Psoas muscle (tissue), 8 donors: Measurements from ENCODE around the gene CDH1. TPM values are rescaled to one million over a fixed set of nuclear protein-coding genes. Genes with fewer than 3 reads are reported as not detected.
A peak's percentile ranks its signal among the peaks of the same experiment; 100 is the strongest.
"Not testable (repeated sequence)": the region's sequence is repeated elsewhere in the genome, so short reads cannot be mapped to it uniquely, and the experiment has no call there.

Experiments
- ATAC-seq, 4 donors: fragments of 200-7000 bp; cut with Tn5 transposase; one replicate each; pipeline ENCODE4 v1.9.1; 2020; ENCODE audit warnings: moderate library complexity in 3 of 4, mild to moderate bottlenecking in 2 of 4
- DNase-seq, 2 donors: peaks; one replicate each; pipeline ENCODE4 v3.0.0-alpha.2; 2020
- H3K27ac ChIP-seq: fragments of 200-600 bp; one replicate; pipeline ENCODE4 v1.8.0; 2022
- H3K27me3 ChIP-seq, 3 donors: fragments of 200-600 bp in 1 of 3; one replicate each; pipeline versions ENCODE4 v1.6.1 to v1.8.0; 2013 to 2022; ENCODE audit warnings: low read length in 2 of 3, mild to moderate bottlenecking in 2 of 3, moderate library complexity in 1 of 3; ENCODE audit not compliant: insufficient read depth in 3 of 3
- H3K36me3 ChIP-seq, 2 donors: fragments of 200-600 bp in 1 of 2; one replicate each; pipeline versions ENCODE4 v1.6.1 to v1.8.0; 2013 to 2022; ENCODE audit warnings: low read depth in 1 of 2, mild to moderate bottlenecking in 1 of 2, moderate library complexity in 1 of 2; ENCODE audit not compliant: insufficient read depth in 1 of 2
- H3K4me1 ChIP-seq: fragments of 200-600 bp; one replicate; pipeline ENCODE4 v1.8.0; 2022
- H3K4me3 ChIP-seq: fragments of 200-600 bp; one replicate; pipeline ENCODE4 v1.8.0; 2022; ENCODE audit warnings: mild to moderate bottlenecking
- H3K9me3 ChIP-seq: fragments of 200-600 bp; one replicate; pipeline ENCODE4 v1.8.0; 2022
- WGBS, 3 donors: extraction: QIAGEN DNeasy Blood & Tissue Kit; methylation state at CpG; one replicate each; pipeline versions ENCODE4 v1.1.6 to v1.1.7; 2013; 5-methylcytosine and 5-hydroxymethylcytosine counted together
- intact Hi-C, 2 donors: fragments of 100-400 bp; cut with DNase I; formaldehyde crosslinking; loops; one replicate each; pipeline versions ENCODE4 v1.11.0 to v1.14.2; 2022
- polyA plus RNA-seq, 3 donors: library from polyadenylated mRNA; stranded (reverse); fragments of 200-250 nt; gene quantifications; one replicate each; pipeline ENCODE4 v1.2.3, GENCODE V29; 2013
- total RNA-seq, 4 donors: library from RNA; stranded (reverse); fragmentation: NEBNext Ultra II Directional in 2 of 4; extraction: Animal tissue kit (Norgen Biotek cat#: 25700) in 2 of 4; gene quantifications; one replicate each; pipeline versions ENCODE4 v1.2.1 to v1.2.4, GENCODE V29; 2021 to 2023
- TF ChIP-seq, protein P1 (sequence below): fragments of 200-600 bp; IDR thresholded peaks from one replicate; pipeline ENCODE4 v1.8.0; 2022; ENCODE audit warnings: antibody characterized with exemption
- donor health status: healthy with polysubstance abuse.
- donor health status: DM: no; HTN: no; CAD: no; lungs with moderate emphysema.
- donor health status: Bipolar disorder and iron deficiency.
- donor health status: healthy.
- donor health status: DM: yes; HTN: yes; CAD: no.
- donor health status: DM: no; HTN: no; CAD: no.
- donor health status: DM: no; HTN: no; CAD: no.
- donor health status: DM: yes; HTN: yes; CAD: no.

Gene CDH1
- total and polyA plus RNA-seq, 7 donors, result 0.04 to 0.63 (median 0.09) TPM; not detected in 2

DNA sequence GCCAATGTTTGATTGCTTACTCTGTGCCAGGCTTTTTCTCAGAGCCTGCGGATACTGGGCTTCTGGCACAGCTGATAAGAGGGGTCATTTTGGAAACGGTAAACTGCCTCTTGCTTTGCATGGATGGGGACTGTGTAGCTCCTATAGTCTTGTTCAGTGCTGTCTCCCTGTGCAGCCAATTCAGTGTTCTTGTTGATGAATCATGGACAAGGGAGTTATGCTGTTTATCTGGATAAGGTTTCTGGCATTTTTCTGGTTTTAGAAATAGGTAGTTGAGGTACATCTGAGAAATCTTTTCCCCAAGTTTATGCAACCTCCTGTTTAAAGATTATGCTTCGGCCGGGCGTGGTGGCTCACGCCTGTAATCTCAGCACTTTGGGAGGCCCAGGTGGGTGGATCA is 89.6 kb downstream of the CDH1 start:
- H3K36me3 ChIP-seq, result no peaks in the 10 kb centered on the region
- H3K9me3 ChIP-seq, result no peaks in the 10 kb centered on the region
- ATAC-seq (no peak), DNase-seq (no peak)
- H3K4me1 ChIP-seq, result no peaks in the 10 kb centered on the region
- no peak overlapping the region for H3K27ac ChIP-seq
- TF ChIP-seq, protein P1, sequence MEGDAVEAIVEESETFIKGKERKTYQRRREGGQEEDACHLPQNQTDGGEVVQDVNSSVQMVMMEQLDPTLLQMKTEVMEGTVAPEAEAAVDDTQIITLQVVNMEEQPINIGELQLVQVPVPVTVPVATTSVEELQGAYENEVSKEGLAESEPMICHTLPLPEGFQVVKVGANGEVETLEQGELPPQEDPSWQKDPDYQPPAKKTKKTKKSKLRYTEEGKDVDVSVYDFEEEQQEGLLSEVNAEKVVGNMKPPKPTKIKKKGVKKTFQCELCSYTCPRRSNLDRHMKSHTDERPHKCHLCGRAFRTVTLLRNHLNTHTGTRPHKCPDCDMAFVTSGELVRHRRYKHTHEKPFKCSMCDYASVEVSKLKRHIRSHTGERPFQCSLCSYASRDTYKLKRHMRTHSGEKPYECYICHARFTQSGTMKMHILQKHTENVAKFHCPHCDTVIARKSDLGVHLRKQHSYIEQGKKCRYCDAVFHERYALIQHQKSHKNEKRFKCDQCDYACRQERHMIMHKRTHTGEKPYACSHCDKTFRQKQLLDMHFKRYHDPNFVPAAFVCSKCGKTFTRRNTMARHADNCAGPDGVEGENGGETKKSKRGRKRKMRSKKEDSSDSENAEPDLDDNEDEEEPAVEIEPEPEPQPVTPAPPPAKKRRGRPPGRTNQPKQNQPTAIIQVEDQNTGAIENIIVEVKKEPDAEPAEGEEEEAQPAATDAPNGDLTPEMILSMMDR, result no peak
- WGBS, 3 donors, result 82 to 90% (median 88%) methylated on average over 6 of the region's 6 CpGs
- intact Hi-C loops, result no loop called here
- H3K27me3 ChIP-seq, result no peaks in the 10 kb centered on the region
- H3K4me3 ChIP-seq, result no peak overlapping the region

DNA sequence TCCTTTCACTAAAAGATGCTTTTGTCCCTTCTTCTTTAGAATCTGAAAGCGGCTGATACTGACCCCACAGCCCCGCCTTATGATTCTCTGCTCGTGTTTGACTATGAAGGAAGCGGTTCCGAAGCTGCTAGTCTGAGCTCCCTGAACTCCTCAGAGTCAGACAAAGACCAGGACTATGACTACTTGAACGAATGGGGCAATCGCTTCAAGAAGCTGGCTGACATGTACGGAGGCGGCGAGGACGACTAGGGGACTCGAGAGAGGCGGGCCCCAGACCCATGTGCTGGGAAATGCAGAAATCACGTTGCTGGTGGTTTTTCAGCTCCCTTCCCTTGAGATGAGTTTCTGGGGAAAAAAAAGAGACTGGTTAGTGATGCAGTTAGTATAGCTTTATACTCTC is 96.2 kb downstream of the CDH1 start:
- DNase-seq, result no peak
- intact Hi-C loops, result no loop called here
- H3K4me1 ChIP-seq, result no peaks in the 10 kb centered on the region
- WGBS, 3 donors, result 80 to 85% (median 85%) methylated on average over 14 of the region's 14 CpGs
- no peaks in the 10 kb centered on the region for H3K36me3 ChIP-seq
- H3K27me3 ChIP-seq, result no peaks in the 10 kb centered on the region
- no peak overlapping the region for H3K27ac ChIP-seq
- ATAC-seq, result no peak
- H3K4me3 ChIP-seq, result no peak overlapping the region
- H3K9me3 ChIP-seq, result no peaks in the 10 kb centered on the region
- TF ChIP-seq, protein P1, result no peak

DNA sequence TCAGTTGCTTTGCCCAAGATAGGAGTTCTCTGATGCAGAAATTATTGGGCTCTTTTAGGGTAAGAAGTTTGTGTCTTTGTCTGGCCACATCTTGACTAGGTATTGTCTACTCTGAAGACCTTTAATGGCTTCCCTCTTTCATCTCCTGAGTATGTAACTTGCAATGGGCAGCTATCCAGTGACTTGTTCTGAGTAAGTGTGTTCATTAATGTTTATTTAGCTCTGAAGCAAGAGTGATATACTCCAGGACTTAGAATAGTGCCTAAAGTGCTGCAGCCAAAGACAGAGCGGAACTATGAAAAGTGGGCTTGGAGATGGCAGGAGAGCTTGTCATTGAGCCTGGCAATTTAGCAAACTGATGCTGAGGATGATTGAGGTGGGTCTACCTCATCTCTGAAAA is 97.5 kb downstream of the CDH1 start:
- Histone ChIP-seq H3K4me3 (no peak overlapping the region), H3K36me3 (no peaks in the 10 kb centered on the region), H3K9me3 (no peaks in the 10 kb centered on the region), H3K27me3 (no peaks in the 10 kb centered on the region), H3K27ac (no peak overlapping the region), H3K4me1 (no peaks in the 10 kb centered on the region)
- intact Hi-C loops, result no loop called here
- WGBS, 3 donors, result 97 to 100% (median 99%) methylated on average over 1 of the region's 1 CpG
- TF ChIP-seq, protein P1, result no peak
- ATAC-seq (no peak), DNase-seq (no peak)

DNA sequence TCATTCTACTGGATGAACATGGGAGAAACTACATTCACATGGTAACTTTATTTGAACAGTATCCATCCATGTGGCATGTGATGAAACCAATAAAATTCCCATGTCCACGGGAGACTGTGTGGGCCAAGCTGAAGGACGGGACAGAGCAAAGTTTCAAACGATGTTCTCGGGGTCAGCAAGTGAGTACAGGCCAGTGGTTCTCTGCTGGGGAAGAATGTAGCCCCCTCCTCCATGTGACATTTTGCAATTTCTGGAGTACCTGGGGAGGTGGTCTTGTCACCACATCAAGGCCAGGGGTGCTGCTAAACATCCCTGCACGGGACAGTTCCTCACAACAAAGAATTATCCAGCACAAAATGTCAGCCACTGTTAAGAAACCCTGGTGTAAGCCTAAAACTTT is 98.9 kb downstream of the CDH1 start:
- H3K27ac ChIP-seq, result no peak overlapping the region
- H3K27me3 ChIP-seq, result no peaks in the 10 kb centered on the region
- no peak overlapping the region for H3K4me3 ChIP-seq
- no peak for DNase-seq
- H3K4me1 ChIP-seq, result no peaks in the 10 kb centered on the region
- TF ChIP-seq, protein P1, result no peak
- intact Hi-C loops, result no loop called here
- ATAC-seq, result no peak
- no peaks in the 10 kb centered on the region for H3K9me3 ChIP-seq
- 71 to 78% (median 75%) methylated on average over 5 of the region's 5 CpGs for whole genome bisulfite sequencing, 3 donors
- H3K36me3 ChIP-seq, result no peaks in the 10 kb centered on the region

DNA sequence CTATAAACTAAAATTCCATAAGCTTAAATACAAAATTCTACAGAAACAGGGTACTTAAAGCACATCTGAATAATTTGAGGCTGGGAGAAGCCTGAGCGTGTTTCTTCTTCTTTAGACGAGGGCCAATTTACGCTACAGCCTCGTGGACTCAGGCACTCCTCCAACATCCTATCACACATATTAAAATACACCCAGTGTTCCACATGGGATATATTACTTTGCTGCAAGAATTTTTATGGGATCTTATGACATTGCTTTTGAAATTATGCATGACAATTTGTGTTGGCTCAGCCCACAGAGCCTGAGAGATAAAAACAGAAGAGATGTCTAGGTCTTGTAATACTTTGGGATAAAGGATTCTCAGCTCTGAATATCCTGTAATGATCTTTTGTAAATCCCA is 102.7 kb downstream of the CDH1 start:
- ATAC-seq, result no peak
- no peak for DNase-seq
- Histone ChIP-seq H3K27ac (no peak overlapping the region), H3K27me3 (no peaks in the 10 kb centered on the region), H3K36me3 (no peaks in the 10 kb centered on the region), H3K9me3 (no peaks in the 10 kb centered on the region), H3K4me3 (no peak overlapping the region), H3K4me1 (peaks cover 5% of the 10 kb centered on the region)
- WGBS, 3 donors, result 36 to 56% (median 41%) methylated on average over 4 of the region's 4 CpGs
- TF ChIP-seq, protein P1, result no peak
- intact Hi-C loops, result loop anchor here (5.0 to 10.0 kb wide), 2 partner anchors 287 to 315 kb away; no protein-coding TSS in a partner anchor

DNA sequence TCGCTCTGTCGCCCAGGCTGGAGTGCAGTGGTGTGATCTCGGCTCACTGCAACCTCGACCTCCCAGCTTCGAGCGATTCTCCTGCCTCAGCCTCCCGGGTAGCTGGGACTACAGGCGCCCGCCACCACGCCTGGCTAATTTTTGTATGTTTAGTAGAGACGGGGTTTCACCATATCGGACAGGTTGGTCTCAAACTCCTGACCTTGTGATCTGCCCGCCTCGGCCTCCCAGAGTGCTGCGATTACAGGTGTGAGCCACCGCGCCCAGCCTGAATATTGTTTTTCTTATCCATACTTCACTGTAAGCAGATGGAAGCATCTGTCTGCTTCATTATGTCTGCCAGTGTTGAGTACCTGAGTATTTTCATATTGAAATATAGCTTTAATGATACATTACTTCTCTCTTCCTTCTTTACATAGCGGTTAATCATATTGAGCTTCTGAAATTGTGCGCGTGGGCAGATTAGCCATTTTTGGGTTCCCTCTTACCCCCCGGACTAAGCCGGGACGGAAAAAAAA is 105.9 kb downstream of the CDH1 start:
- ATAC-seq, result peak in 1 of 4 donors; percentile 5
- not testable (repeated sequence) for H3K4me1 ChIP-seq, H3K27me3 ChIP-seq, H3K9me3 ChIP-seq, DNase-seq, H3K36me3 ChIP-seq
- WGBS, 3 donors, result 55 to 56% (median 55%) methylated on average over 23 of the region's 23 CpGs
- Histone ChIP-seq H3K4me3 (peak overlapping the region; percentile 99), H3K27ac (peak overlapping the region; percentile 95)
- intact Hi-C loops, result loop anchor here (5.0 to 10.0 kb wide), 2 partner anchors 284 to 318 kb away; no protein-coding TSS in a partner anchor
